SH-SY5Y (cell line): ENCODE measurements around the gene HRAS.

Experiments used
- GATA2 ChIP-seq: IDR thresholded peaks from 2 replicates; pipeline ENCODE4 v1.6.1; 2011; ENCODE audit warnings: mild to moderate bottlenecking, low read depth, low read length
- GATA3 ChIP-seq: IDR thresholded peaks from 2 replicates; pipeline ENCODE4 v1.6.1; 2011; ENCODE audit warnings: low read depth, mild to moderate bottlenecking, low read length, moderate library complexity

The HRAS gene

GRCh38 chr11:494761-495536 lies 40.4 kb downstream of the HRAS start:
- TF ChIP-seq GATA3 = no peak
- no peak for TF ChIP-seq GATA2

- TF ChIP-seq GATA2 = no peak
- no peak for TF ChIP-seq GATA3
These were observed 42.7 kb downstream of the HRAS start for GRCh38 chr11:492427-493226.

GRCh38 chr11:491358-491757 lies 44.0 kb downstream of the HRAS start:
- TF ChIP-seq GATA3 = no peak
- no peak for TF ChIP-seq GATA2

GRCh38 chr11:490930-491260 lies 44.5 kb downstream of the HRAS start:
- no peak for TF ChIP-seq GATA3
- TF ChIP-seq GATA2 = no peak

GRCh38 chr11:490186-490929 lies 45.0 kb downstream of the HRAS start:
- no peak for TF ChIP-seq GATA3
- TF ChIP-seq GATA2 = no peak

- no peak for TF ChIP-seq GATA2
- TF ChIP-seq GATA3 = no peak
These were observed 45.7 kb downstream of the HRAS start for GRCh38 chr11:489610-490185.

- TF ChIP-seq GATA3 = no peak
- no peak for TF ChIP-seq GATA2
These were observed 46.4 kb downstream of the HRAS start for GRCh38 chr11:488992-489391.

- TF ChIP-seq GATA3 (no peak), GATA2 (no peak)
These were observed 46.8 kb downstream of the HRAS start for GRCh38 chr11:488579-488978.

- TF ChIP-seq GATA3 (no peak), GATA2 (no peak)
These were observed 47.3 kb downstream of the HRAS start for GRCh38 chr11:488062-488461.

- no peak for TF ChIP-seq GATA2
- TF ChIP-seq GATA3 = no peak
These were observed 47.8 kb downstream of the HRAS start for GRCh38 chr11:487571-488021.

GRCh38 chr11:486189-486588 lies 49.2 kb downstream of the HRAS start:
- TF ChIP-seq GATA3 (no peak), GATA2 (no peak)

- TF ChIP-seq GATA3 (no peak), GATA2 (no peak)
These were observed 50.8 kb downstream of the HRAS start for GRCh38 chr11:484616-485015.
